Loucy (cell line): ENCODE measurements around the gene SSBP3.

Experiments used
- H2AFZ ChIP-seq: fragments of 200-600 bp; sonication (generic); 2 replicates; pipeline ENCODE4 v1.6.0; 2016; ENCODE audit warnings: antibody characterized with exemption, mild to moderate bottlenecking, low read length, moderate library complexity
- H3F3A ChIP-seq: fragments of 200-600 bp; 2 replicates; pipeline ENCODE4 v1.6.0; 2016; ENCODE audit warnings: antibody characterized with exemption, low read depth, mild to moderate bottlenecking
- H3K27me3 ChIP-seq: fragments of 200-600 bp; sonication (generic); 2 replicates; pipeline ENCODE4 v1.6.1; 2014; ENCODE audit warnings: low read length, mild to moderate bottlenecking; ENCODE audit not compliant: insufficient read depth, poor library complexity, severe bottlenecking
- H3K36me3 ChIP-seq: fragments of 200-600 bp; sonication (generic); 2 replicates; pipeline ENCODE4 v1.6.1; 2016; ENCODE audit warnings: low read length; ENCODE audit not compliant: insufficient read depth
- H3K4me1 ChIP-seq: fragments of 200-600 bp; sonication (generic); 2 replicates; pipeline ENCODE4 v1.5.1; 2014; ENCODE audit warnings: low read length, mild to moderate bottlenecking; ENCODE audit not compliant: insufficient read depth, poor library complexity, severe bottlenecking
- H3K4me2 ChIP-seq: fragments of 200-600 bp; sonication (generic); 2 replicates; pipeline ENCODE4 v1.6.0; 2014; ENCODE audit warnings: antibody characterized with exemption, low read length, low read depth, mild to moderate bottlenecking; ENCODE audit not compliant: poor library complexity, severe bottlenecking
- H3K4me3 ChIP-seq: fragments of 200-600 bp; sonication (generic); 2 replicates; pipeline ENCODE4 v1.5.1; 2014; ENCODE audit warnings: low read length, mild to moderate bottlenecking, mixed read lengths; ENCODE audit not compliant: poor library complexity, severe bottlenecking
- H3K79me2 ChIP-seq: fragments of 200-600 bp; sonication (generic); 2 replicates; pipeline ENCODE4 v1.6.1; 2014; ENCODE audit warnings: low read length; ENCODE audit not compliant: insufficient read depth
- H3K9ac ChIP-seq: fragments of 200-600 bp; sonication (generic); 2 replicates; pipeline ENCODE4 v1.6.0; 2014; ENCODE audit warnings: mild to moderate bottlenecking, low read depth, low read length, moderate library complexity; ENCODE audit not compliant: poor library complexity, severe bottlenecking
- H3K9me2 ChIP-seq: fragments of 200-600 bp; sonication (generic); replicated peaks from 2 replicates; pipeline ENCODE4 v1.6.1; 2016; ENCODE audit warnings: low read depth, low read length, mixed read lengths
- H3K9me3 ChIP-seq: fragments of 200-600 bp; sonication (generic); 2 replicates; pipeline ENCODE4 v1.6.1; 2014; ENCODE audit warnings: mild to moderate bottlenecking, antibody characterized with exemption, low read length, low read depth; ENCODE audit not compliant: insufficient read depth
- H4K20me1 ChIP-seq: fragments of 200-600 bp; sonication (generic); 2 replicates; pipeline ENCODE4 v1.6.0; 2014; ENCODE audit warnings: antibody characterized with exemption, low read length, mild to moderate bottlenecking; ENCODE audit not compliant: insufficient read depth, poor library complexity, severe bottlenecking
- EZH2phosphoT487 ChIP-seq: fragments of 200-600 bp; IDR thresholded peaks from 2 replicates; pipeline ENCODE4 v1.6.1; 2018; ENCODE audit warnings: antibody characterized with exemption, mild to moderate bottlenecking, moderate library complexity, borderline replicate concordance
- TF ChIP-seq, protein P1 (sequence below): fragments of 200-600 bp; sonication (generic); conservative IDR thresholded peaks from 2 replicates; pipeline ENCODE4 v1.5.1; 2014; ENCODE audit warnings: mild to moderate bottlenecking, antibody characterized with exemption, low read length

Gene SSBP3

DNA sequence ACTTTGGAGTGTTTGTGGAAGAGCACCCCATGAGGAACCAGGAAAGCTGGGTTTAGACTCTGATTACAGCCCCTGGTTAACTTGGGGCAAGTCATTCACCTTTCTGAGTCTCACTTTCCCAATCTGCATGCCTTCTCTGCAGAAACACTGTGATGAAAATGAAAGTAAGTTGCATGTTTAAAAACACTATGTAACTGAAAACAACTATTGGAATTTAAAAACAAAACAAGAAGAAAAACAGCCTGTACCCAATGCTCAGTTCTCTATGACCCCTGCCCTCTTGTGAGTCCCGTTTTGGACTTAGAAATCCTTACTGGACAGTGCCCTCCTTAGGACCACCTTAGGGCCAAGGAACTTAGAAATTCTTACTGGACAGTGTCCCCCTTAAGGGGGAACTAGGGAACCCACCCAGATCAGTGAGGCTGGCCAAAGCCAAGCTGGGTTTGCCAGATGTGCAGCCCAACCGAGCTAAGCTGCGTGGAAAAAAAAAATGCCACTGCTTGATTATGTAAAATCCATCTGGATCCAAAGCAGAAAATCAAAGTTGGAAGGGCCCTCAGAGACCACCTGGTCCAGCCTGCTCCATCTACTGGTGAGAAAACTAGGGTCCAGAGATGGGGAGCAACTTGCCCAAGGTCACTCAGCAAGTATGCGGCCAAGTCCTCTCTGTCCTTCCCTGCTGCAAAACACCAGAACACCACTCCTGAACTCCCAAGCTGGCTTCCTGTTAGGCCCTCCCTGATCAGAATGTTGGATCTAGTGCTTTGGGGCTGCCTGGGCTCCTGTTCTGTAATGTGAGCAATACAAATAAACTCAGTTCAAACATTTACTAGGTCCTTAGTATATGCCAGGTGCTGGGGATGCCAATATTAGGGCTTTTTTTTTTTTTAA, 128.5 kb downstream of the SSBP3 start:
- H3K4me1 ChIP-seq = peaks cover 4% of the 10 kb centered on the region
- no peaks in the 10 kb centered on the region for H3K9me2 ChIP-seq
- no peaks in the 10 kb centered on the region for H4K20me1 ChIP-seq
- H3K4me2 ChIP-seq = no peak overlapping the region
- TF ChIP-seq, protein P1, sequence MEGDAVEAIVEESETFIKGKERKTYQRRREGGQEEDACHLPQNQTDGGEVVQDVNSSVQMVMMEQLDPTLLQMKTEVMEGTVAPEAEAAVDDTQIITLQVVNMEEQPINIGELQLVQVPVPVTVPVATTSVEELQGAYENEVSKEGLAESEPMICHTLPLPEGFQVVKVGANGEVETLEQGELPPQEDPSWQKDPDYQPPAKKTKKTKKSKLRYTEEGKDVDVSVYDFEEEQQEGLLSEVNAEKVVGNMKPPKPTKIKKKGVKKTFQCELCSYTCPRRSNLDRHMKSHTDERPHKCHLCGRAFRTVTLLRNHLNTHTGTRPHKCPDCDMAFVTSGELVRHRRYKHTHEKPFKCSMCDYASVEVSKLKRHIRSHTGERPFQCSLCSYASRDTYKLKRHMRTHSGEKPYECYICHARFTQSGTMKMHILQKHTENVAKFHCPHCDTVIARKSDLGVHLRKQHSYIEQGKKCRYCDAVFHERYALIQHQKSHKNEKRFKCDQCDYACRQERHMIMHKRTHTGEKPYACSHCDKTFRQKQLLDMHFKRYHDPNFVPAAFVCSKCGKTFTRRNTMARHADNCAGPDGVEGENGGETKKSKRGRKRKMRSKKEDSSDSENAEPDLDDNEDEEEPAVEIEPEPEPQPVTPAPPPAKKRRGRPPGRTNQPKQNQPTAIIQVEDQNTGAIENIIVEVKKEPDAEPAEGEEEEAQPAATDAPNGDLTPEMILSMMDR = no peak
- TF ChIP-seq EZH2phosphoT487 = no peak
- H3K9ac ChIP-seq = no peak overlapping the region
- no peak overlapping the region for H3K4me3 ChIP-seq
- no peak overlapping the region for H2AFZ ChIP-seq
- H3F3A ChIP-seq = no peaks in the 10 kb centered on the region
- H3K79me2 ChIP-seq = peaks cover 8% of the 10 kb centered on the region
- peaks cover 36% of the 10 kb centered on the region; the same call in 1 of the 2 replicates for H3K36me3 ChIP-seq
- H3K27me3 ChIP-seq = no peaks in the 10 kb centered on the region
- H3K9me3 ChIP-seq = no peaks in the 10 kb centered on the region

DNA sequence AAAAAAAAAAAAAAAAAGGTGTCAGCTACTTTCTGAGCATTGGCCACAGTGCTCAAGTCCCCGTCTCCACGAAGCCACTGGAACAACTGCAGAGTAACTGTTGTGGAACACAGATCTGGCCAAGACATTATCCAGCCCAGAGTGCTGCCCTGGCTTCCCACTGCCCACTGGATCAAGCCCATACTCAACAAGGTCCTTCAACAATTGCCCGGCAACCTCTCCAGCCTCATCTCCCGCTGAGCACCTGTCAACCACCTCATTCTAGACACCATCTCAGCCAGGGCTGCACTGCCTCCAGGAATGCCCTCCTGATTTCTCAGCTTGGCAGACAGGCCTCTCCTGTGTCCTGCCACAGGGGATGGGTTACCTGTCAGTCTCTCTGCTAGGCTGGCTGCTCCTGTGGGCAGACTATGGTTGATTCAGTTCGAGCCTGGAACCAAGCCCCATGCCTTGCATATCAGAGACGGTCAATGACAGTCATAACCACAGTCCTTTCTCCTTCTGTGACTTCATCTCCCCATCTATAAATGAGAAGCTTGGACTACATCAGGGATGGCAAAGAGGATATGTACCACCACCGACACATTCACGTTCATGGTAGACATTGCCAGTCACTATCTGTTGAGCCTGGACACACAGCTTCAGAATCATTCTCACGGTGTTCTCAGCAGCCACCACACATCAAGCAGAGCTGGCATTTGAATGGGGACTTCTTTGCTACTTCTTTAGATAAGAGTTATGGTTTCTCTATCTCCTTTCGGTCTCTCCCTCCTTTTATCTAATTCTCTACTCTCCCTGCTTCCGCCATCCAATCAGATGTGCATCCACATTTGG, 129.4 kb downstream of the SSBP3 start:
- TF ChIP-seq EZH2phosphoT487 = no peak
- H3K9me3 ChIP-seq = no peaks in the 10 kb centered on the region
- no peak overlapping the region for H3K9ac ChIP-seq
- H3K27me3 ChIP-seq = no peaks in the 10 kb centered on the region
- no peak overlapping the region for H2AFZ ChIP-seq
- H3K4me2 ChIP-seq = no peak overlapping the region
- no peak overlapping the region for H3K4me3 ChIP-seq
- no peaks in the 10 kb centered on the region for H3K9me2 ChIP-seq
- peaks cover 36% of the 10 kb centered on the region; the same call in 1 of the 2 replicates for H3K36me3 ChIP-seq
- no peaks in the 10 kb centered on the region for H3F3A ChIP-seq
- peaks cover under 1% of the 10 kb centered on the region; the same call in 1 of the 2 replicates for H3K79me2 ChIP-seq
- no peaks in the 10 kb centered on the region for H4K20me1 ChIP-seq
- H3K4me1 ChIP-seq = no peaks in the 10 kb centered on the region

DNA sequence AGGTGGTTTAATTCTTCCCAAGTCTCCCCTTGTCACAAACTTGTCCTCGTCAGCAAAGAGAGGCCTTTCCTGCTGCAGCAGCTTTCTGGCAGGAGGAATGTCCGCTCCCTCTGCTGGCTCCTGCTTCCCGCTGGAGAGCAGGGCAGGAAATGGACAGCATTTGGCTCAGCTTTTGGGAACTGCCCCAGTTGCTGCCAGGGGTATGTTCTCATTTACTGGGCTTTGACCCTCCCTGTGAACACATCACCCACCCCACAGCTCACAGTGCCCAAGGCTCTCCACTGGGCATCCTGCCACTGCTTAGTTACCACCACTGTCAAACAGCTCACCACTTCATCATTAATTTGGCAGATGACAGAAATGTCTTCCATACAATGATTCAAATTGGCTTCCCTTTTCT, 130.8 kb downstream of the SSBP3 start:
- Histone ChIP-seq H3K79me2 (peaks cover 10% of the 10 kb centered on the region; the same call in 1 of the 2 replicates), H3K27me3 (no peaks in the 10 kb centered on the region), H3K36me3 (peaks cover 37% of the 10 kb centered on the region; the same call in 1 of the 2 replicates), H3K9ac (no peak overlapping the region), H3K9me3 (no peaks in the 10 kb centered on the region), H3K4me3 (no peak overlapping the region), H4K20me1 (no peaks in the 10 kb centered on the region), H3K4me2 (no peak overlapping the region), H3K9me2 (no peaks in the 10 kb centered on the region), H2AFZ (no peak overlapping the region), H3K4me1 (no peaks in the 10 kb centered on the region), H3F3A (no peaks in the 10 kb centered on the region)
- TF ChIP-seq, protein P1 = no peak
- TF ChIP-seq EZH2phosphoT487 = no peak
